ENCODE data around the gene RND3. TPM values are rescaled to one million over a fixed set of nuclear protein-coding genes. Genes with fewer than 3 reads are reported as not detected.

Gene RND3
- total RNA-seq, 3 donors from 2014 or later = 0.16 to 0.58 TPM; not detected in 1

DNA sequence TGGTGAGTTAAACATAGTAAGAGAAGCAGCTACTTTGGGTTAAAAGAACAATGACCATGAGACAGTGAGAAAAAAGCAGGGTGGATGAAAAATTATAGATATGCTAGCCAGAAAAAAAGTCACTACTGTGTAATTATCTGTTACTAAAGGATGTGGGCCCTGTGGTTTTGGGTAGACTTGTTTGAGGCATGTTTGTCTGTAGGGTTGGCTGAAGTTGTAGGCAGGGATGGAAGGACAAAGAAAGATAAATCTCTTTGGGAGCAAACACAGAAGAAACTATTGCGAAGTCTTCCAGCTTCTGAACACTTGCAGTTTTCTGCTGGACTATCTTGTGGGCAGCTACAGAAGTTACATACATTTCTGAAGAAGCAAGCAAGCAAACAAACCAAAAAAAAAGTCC is 28.2 kb downstream of the RND3 start:
- Mint-ChIP-seq H3K4me1 (ENCODE audit: low read depth) (no peaks in the 10 kb centered on the region), H3K4me3 (no peak overlapping the region), H3K36me3 (ENCODE audit: insufficient read depth) (no peaks in the 10 kb centered on the region), H3K9me3 (no peaks in the 10 kb centered on the region), H3K27me3 (ENCODE audit: low read depth) (no peaks in the 10 kb centered on the region)
- ATAC-seq = no peak
- no peak for DNase-seq

DNA sequence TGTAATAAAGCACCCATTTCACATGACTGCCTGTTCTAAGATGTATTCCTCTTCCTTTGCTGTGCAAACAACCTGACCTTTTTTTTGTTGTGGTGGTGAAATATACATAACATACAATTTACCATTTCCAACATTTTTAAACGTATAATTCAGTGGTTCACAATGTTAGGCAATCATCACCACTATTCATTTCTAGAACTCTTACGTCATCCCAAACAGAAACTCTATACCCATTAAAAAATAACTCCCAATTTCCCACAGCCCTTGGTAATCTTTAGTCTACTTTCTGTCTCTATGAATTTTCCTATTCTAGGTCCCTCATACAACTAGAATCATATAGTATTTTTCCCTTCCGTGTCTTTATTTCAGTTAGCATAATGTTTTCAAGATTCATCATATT is 36.7 kb downstream of the RND3 start:
- no peaks in the 10 kb centered on the region for H3K36me3 Mint-ChIP-seq (ENCODE audit: insufficient read depth)
- H3K27me3 Mint-ChIP-seq (ENCODE audit: low read depth) = no peaks in the 10 kb centered on the region
- ATAC-seq (no peak), DNase-seq (no peak)
- H3K9me3 Mint-ChIP-seq = no peaks in the 10 kb centered on the region
- H3K4me1 Mint-ChIP-seq (ENCODE audit: low read depth) = no peaks in the 10 kb centered on the region
- H3K4me3 Mint-ChIP-seq = no peak overlapping the region

DNA sequence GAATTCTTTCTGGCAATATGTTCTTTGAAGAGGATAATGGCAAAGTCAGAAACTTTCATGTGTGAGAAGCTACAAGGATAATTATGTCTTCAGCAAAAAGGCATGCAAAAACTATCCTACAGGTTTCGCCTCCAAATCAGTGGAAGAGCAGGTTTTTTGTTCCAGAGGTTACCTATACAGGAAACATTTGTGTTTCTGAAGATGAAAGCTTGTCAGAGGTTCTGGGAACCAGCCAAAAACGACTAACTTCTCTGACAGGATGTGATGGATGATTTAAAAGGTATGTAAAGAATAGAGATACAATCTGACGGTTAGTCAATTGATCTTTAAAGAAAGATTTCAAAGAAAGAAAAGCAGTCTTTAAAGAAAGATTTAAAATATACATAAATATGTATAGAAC is 37.6 kb downstream of the RND3 start:
- H3K27me3 Mint-ChIP-seq (ENCODE audit: low read depth) = no peaks in the 10 kb centered on the region
- H3K4me3 Mint-ChIP-seq = no peak overlapping the region
- DNase-seq (no peak), ATAC-seq (no peak)
- H3K36me3 Mint-ChIP-seq (ENCODE audit: insufficient read depth) = no peaks in the 10 kb centered on the region
- H3K4me1 Mint-ChIP-seq (ENCODE audit: low read depth) = no peaks in the 10 kb centered on the region
- no peaks in the 10 kb centered on the region for H3K9me3 Mint-ChIP-seq

DNA sequence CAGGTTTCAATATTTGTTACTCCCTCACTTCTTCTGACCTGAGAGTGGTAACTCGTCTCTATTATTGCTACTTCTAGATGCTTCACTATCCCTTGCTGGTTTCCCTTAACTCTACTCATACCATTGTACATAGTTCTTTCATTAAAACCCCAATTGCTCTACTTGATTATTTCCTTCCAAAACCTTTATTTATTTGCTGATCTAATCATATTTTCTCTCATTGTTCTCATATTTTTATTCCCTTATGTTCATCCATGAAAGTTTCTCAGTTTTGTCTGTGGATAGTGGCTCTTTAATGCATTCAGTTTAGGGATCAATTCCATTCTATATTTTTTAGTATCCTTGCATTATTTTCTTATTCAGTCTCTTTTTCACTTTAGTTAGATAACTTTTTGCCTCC is 42.1 kb downstream of the RND3 start:
- DNase-seq = no peak
- H3K27me3 Mint-ChIP-seq (ENCODE audit: low read depth) = no peaks in the 10 kb centered on the region
- no peak overlapping the region for H3K4me3 Mint-ChIP-seq
- no peaks in the 10 kb centered on the region for H3K36me3 Mint-ChIP-seq (ENCODE audit: insufficient read depth)
- H3K4me1 Mint-ChIP-seq (ENCODE audit: low read depth) = no peaks in the 10 kb centered on the region
- H3K9me3 Mint-ChIP-seq = no peaks in the 10 kb centered on the region
- ATAC-seq = no peak

DNA sequence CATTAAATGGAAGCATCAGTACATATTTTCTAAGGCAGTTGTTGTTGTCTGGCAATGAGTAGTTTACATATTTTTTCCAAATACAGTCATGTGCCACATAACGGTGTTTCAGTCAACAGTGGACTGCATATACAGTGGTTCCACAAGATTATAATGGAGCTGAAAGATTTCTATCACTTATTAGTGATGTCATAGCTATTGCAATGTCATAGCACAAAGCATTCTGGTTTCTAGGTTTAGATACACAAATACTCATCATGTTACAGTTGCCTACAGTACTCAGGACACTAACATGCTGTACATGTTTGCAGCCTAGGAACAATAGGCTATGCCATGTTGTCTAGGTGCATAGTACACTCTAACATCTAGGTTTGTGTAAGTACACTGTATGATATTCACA is 45.0 kb downstream of the RND3 start:
- no peak for ATAC-seq
- no peaks in the 10 kb centered on the region for H3K4me1 Mint-ChIP-seq (ENCODE audit: low read depth)
- H3K9me3 Mint-ChIP-seq = no peaks in the 10 kb centered on the region
- no peaks in the 10 kb centered on the region for H3K27me3 Mint-ChIP-seq (ENCODE audit: low read depth)
- DNase-seq = no peak
- H3K36me3 Mint-ChIP-seq (ENCODE audit: insufficient read depth) = no peaks in the 10 kb centered on the region
- H3K4me3 Mint-ChIP-seq = no peak overlapping the region

DNA sequence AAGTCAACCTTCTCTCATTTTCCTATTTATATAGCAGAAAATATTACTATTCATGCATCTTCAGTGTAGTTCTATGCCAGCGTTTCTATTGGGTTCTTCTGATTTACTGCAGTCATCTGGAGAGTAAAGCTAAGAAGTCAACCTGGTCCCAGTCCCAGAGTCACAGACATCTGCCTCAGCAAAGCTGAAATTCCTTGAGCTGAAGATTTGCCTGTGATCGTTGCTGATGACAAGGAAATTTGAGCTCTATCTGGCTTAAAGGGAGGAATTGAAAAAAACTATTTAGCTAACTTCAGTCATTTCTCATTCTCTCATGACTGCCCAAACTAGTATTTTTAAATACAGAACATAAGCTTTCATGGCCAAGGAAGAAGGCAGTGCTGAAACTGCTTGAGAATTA is 45.7 kb downstream of the RND3 start:
- Mint-ChIP-seq H3K9me3 (peaks cover 4% of the 10 kb centered on the region), H3K4me1 (ENCODE audit: low read depth) (no peaks in the 10 kb centered on the region), H3K27me3 (ENCODE audit: low read depth) (no peaks in the 10 kb centered on the region), H3K36me3 (ENCODE audit: insufficient read depth) (no peaks in the 10 kb centered on the region), H3K4me3 (no peak overlapping the region)
- ATAC-seq (no peak), DNase-seq (no peak)

DNA sequence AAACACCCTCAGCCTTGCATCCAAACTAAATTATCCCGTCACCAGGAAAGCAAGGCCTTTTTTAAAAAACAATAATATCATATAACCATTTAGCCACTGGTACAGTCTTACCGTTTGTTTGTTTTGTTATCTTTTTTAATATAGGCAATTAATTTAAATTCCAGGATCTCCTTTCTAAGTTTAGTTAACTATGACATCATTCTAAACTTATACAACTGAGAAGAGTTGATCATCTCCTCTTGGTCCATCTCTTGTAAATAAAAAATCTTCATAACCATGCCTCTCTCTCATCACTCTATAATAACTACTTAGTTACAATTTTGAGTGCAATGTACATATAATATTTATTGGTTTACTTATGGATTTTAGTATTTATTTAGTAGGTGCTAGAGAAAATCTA is 46.2 kb downstream of the RND3 start:
- peaks cover 5% of the 10 kb centered on the region for H3K9me3 Mint-ChIP-seq
- no peaks in the 10 kb centered on the region for H3K4me1 Mint-ChIP-seq (ENCODE audit: low read depth)
- H3K4me3 Mint-ChIP-seq = no peak overlapping the region
- H3K36me3 Mint-ChIP-seq (ENCODE audit: insufficient read depth) = no peaks in the 10 kb centered on the region
- ATAC-seq (no peak), DNase-seq (no peak)
- H3K27me3 Mint-ChIP-seq (ENCODE audit: low read depth) = no peaks in the 10 kb centered on the region

DNA sequence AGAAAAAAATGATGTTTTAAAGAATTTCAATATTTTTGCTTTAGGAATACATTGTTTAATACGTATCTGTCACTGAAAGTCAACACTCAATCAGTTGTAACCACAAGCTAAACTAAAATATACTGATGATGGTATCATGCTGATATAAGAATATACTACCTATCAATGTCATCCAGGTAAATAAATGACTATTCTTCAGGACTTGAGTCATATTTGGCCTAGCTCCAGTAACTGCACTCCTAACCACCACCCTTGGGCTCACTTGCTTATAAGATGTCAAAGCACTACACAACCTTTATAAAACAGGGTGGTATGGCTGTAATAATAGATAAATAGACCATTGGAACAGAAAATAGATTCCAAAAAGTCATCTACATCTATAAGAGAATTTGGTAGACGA is 48.8 kb downstream of the RND3 start:
- Mint-ChIP-seq H3K9me3 (peaks cover 10% of the 10 kb centered on the region), H3K36me3 (ENCODE audit: insufficient read depth) (no peaks in the 10 kb centered on the region), H3K27me3 (ENCODE audit: low read depth) (no peaks in the 10 kb centered on the region), H3K4me3 (no peak overlapping the region), H3K4me1 (ENCODE audit: low read depth) (no peaks in the 10 kb centered on the region)
- ATAC-seq (no peak), DNase-seq (no peak)

DNA sequence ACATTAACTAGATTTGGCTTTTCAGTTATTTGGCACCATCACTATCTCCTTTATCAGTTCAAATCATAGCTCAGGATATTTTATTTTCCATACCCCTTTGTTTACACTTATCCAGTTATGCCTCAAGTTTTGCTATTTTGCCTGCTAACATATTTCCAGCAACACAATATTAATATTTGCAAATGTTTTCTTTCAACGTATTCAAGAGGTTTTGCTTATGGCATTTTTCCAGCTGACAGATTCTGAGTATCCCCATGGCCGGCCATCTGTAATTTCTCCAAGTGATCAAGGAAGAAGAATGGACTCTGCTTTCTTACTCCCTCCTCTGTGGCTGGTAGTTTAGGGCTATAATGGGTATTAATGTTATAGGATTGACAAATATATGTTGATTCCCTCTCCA is 49.4 kb downstream of the RND3 start:
- H3K27me3 Mint-ChIP-seq (ENCODE audit: low read depth) = no peaks in the 10 kb centered on the region

DNA sequence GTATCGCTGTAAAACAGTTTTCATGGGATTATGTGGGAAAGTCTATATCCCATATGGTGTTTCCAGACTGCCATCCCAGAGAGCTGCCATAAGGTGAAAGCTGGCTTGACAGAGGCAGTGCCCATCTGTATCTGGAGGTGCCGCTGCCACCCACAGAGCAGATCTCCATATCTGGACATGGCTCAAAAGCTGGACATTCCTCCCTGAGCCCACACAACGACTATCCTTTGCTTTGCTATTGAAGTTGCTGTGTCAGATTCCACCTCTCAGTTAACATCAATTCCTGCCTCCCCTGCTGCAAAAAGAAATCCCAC is 55.2 kb downstream of the RND3 start:
- Mint-ChIP-seq H3K27me3 (ENCODE audit: low read depth) (peaks cover 1% of the 10 kb centered on the region), H3K4me1 (ENCODE audit: low read depth) (no peaks in the 10 kb centered on the region)
- ATAC-seq = no peak

More for the DNA sequence above, 49.4 kb downstream of the RND3 start:
- H3K4me1 Mint-ChIP-seq (ENCODE audit: low read depth) = no peaks in the 10 kb centered on the region
- DNase-seq = no peak
- H3K4me3 Mint-ChIP-seq = no peak overlapping the region
- ATAC-seq = no peak
- peaks cover 10% of the 10 kb centered on the region for H3K9me3 Mint-ChIP-seq
- no peaks in the 10 kb centered on the region for H3K36me3 Mint-ChIP-seq (ENCODE audit: insufficient read depth)

DNA sequence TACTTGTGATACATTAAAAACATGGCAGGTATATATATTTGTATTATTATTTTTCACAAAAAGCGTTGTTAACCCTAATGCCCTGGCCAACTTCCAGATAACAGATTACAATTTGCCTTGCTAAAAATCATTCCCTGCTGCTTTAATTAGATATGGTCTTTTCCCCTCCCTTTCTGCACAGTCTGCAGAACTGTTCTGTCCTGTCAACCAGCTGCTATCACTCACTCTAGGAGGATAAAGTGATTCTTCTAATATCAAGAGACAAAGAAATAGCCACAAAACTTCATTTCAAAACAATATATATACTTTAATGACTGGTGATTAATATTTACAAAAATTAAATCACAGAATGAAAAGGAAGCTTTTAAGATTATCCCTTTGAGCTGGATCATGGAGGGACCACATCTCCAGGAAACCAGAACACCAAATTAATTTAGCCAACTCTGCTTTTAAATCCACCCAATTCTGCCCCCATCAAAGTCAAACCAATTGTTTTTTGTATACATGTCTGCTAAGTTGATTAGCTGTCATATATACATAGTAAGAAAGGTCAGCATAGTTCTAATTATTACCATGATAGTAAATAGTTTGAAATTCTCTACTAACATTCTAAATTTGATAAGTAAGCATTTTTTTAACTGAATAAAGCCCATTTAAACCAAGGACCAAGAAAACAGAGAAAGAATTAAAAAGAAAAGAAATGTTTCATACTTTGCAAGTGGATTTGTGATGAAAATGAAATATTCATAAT is 55.7 kb downstream of the RND3 start:
- DNase-seq (no peak), ATAC-seq (no peak)
- H3K36me3 Mint-ChIP-seq (ENCODE audit: insufficient read depth) = no peaks in the 10 kb centered on the region
- H3K27me3 Mint-ChIP-seq (ENCODE audit: low read depth) = peaks cover 1% of the 10 kb centered on the region
- H3K4me1 Mint-ChIP-seq (ENCODE audit: low read depth) = no peaks in the 10 kb centered on the region
- H3K9me3 Mint-ChIP-seq = peaks cover 6% of the 10 kb centered on the region
- H3K4me3 Mint-ChIP-seq = no peak overlapping the region

More for the DNA sequence above, 55.2 kb downstream of the RND3 start:
- H3K4me3 Mint-ChIP-seq = no peak overlapping the region
- peaks cover 10% of the 10 kb centered on the region for H3K9me3 Mint-ChIP-seq
- no peaks in the 10 kb centered on the region for H3K36me3 Mint-ChIP-seq (ENCODE audit: insufficient read depth)
- DNase-seq = no peak

DNA sequence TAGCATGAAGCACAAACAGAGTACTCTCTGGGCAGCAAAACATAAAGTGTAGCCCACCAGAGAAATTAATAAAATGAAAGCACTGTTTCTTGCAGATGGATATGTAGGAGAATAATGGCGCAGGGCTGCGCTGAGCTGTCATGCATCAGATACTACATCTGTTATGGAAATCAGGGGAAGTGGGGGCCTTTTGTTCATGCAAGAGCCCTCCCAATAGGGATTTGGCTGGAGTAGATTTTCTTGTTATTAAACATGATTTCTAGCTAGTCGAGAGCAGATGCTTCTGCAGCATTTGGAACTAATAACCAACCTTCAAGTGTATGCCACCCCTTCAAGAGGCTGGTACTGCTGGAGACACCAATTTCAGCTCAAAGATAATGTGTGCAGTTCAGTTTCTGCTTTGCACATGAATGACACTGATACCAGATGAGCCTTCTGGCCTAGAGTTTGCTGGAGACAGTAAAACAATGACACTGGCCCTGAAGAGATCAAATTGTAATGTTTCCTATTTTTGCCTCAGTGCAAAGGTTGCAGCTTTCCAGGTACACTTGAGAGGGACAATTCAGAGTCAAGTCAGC is 58.0 kb downstream of the RND3 start:
- Mint-ChIP-seq H3K4me3 (no peak overlapping the region), H3K27me3 (ENCODE audit: low read depth) (peaks cover 1% of the 10 kb centered on the region), H3K36me3 (ENCODE audit: insufficient read depth) (no peaks in the 10 kb centered on the region), H3K9me3 (no peaks in the 10 kb centered on the region), H3K4me1 (ENCODE audit: low read depth) (no peaks in the 10 kb centered on the region)
- no peak for ATAC-seq
- DNase-seq = no peak

DNA sequence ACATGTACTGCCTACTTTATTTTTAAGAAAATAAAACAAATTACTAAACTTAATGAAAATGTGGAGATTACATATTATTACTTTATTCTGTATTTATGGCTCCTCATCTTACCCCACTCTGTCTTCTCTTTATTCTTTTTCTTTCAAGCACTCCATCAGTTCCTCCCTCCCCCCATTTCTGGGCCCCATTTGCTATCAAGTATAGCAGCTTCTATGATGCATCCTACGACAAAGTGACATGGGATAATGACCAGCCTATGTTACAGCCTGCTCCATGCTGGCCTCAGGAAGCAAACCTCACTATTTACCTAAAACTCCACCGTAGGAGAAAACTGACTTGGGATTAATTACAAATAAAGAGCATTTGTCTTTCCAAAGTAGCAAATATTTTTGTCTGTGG is 58.8 kb downstream of the RND3 start:
- no peak for DNase-seq
- Mint-ChIP-seq H3K27me3 (ENCODE audit: low read depth) (peaks cover 1% of the 10 kb centered on the region), H3K36me3 (ENCODE audit: insufficient read depth) (no peaks in the 10 kb centered on the region), H3K4me3 (no peak overlapping the region), H3K9me3 (no peaks in the 10 kb centered on the region), H3K4me1 (ENCODE audit: low read depth) (no peaks in the 10 kb centered on the region)
- ATAC-seq = no peak

DNA sequence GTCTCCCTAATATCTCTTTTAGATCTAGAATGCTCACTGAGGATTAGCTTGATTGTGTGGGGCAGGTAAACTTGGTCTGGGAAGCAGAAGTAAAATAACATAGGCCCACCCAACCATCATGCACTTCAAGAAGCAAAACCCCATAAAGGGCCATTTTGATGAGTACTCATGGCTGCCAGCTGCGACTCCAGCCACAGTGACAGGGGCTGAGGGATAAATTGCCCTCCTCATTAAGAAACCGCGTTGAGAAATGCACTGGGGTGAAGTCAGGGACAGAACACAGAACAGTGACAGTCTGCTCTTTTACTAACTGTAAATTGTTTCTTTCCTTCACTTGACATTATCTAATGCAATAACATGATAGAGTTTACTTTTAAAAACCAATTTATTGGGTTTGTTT is 60.2 kb downstream of the RND3 start:
- Mint-ChIP-seq H3K36me3 (ENCODE audit: insufficient read depth) (no peaks in the 10 kb centered on the region), H3K27me3 (ENCODE audit: low read depth) (peaks cover 1% of the 10 kb centered on the region), H3K9me3 (peaks cover 1% of the 10 kb centered on the region), H3K4me3 (no peak overlapping the region), H3K4me1 (ENCODE audit: low read depth) (no peaks in the 10 kb centered on the region)
- ATAC-seq (no peak), DNase-seq (no peak)

DNA sequence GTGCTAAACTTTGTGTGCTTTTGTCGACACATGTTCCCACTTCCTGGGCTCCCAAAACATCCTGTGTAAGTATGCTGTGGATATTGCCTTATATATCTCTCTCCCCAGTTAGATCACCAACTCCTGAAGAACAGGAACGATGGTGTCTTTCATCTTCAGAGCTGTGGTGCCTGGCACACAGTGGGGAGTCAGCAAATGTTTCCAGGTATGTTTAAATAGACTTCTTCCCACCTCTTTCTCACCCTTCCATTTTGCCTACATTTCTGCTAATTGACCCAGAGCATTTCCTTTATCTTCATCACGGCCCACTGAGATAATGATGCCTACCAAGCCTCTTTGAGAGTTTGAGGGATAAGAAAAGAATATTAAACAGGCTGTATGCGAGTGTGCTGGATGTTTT is 60.7 kb downstream of the RND3 start:
- Mint-ChIP-seq H3K4me1 (ENCODE audit: low read depth) (no peaks in the 10 kb centered on the region), H3K9me3 (peaks cover 5% of the 10 kb centered on the region), H3K4me3 (no peak overlapping the region), H3K27me3 (ENCODE audit: low read depth) (peaks cover 1% of the 10 kb centered on the region), H3K36me3 (ENCODE audit: insufficient read depth) (no peaks in the 10 kb centered on the region)
- DNase-seq (no peak), ATAC-seq (no peak)

All from activated T-cell treated with anti-CD3 and anti-CD28 coated beads, Interleukin-2, amount 50 U/mL, for 4 hours (primary cell).